Esophagus squamous epithelium (tissue), 5 donors: Measurements from ENCODE around the gene SHISA2. TPM values are rescaled to one million over a fixed set of nuclear protein-coding genes. Genes with fewer than 3 reads are reported as not detected.

Experiments used
- DNase-seq: peaks from one replicate; lab custom pipeline; 2025; lab: John Stamatoyannopoulos, UW
- H3K27ac ChIP-seq, 4 donors: fragments of 200-600 bp; sonication (generic); one replicate each; pipeline ENCODE4 v1.5.1; 2016 to 2019; ENCODE audit warnings: mild to moderate bottlenecking in 1 of 4
- H3K27me3 ChIP-seq, 4 donors: fragments of 200-600 bp; sonication (generic); 1 replicate in 3 of 4; 2 replicates in 1 of 4; pipeline versions ENCODE4 v1.5.1 to v1.6.0; 2017 to 2021; ENCODE audit warnings: antibody characterized with exemption in 1 of 4
- H3K36me3 ChIP-seq, 3 donors: fragments of 200-600 bp; sonication (generic); one replicate each; pipeline ENCODE4 v1.5.1; 2016 to 2019
- H3K4me1 ChIP-seq, 3 donors: fragments of 200-600 bp; sonication (generic); one replicate each; pipeline ENCODE4 v1.5.1; 2017 to 2019
- H3K4me3 ChIP-seq, 4 donors: fragments of 200-600 bp; sonication (generic); 1 replicate in 3 of 4; 2 replicates in 1 of 4; pipeline ENCODE4 v1.5.1; 2016 to 2019; ENCODE audit warnings: mild to moderate bottlenecking in 2 of 4, moderate library complexity in 1 of 4
- H3K9me3 ChIP-seq, 3 donors: fragments of 200-600 bp; sonication (generic); one replicate each; pipeline ENCODE4 v1.5.1; 2016 to 2019
- CTCF ChIP-seq, 6 experiments: fragments of 450-650 bp in 4 of 6; fragments of 200-600 bp in 2 of 6; sonication (generic) in 2 of 6; IDR thresholded peaks; one replicate each; pipeline ENCODE4 v1.5.1; 2016 to 2019; ENCODE audit warnings: antibody characterized with exemption in 6 of 6, mild to moderate bottlenecking in 4 of 6, moderate library complexity in 4 of 6
- POLR2A ChIP-seq, 4 donors: fragments of 450-650 bp; IDR thresholded peaks; one replicate each; pipeline ENCODE4 v1.6.1; 2017; ENCODE audit warnings: antibody characterized with exemption in 4 of 4, mild to moderate bottlenecking in 4 of 4, moderate library complexity in 3 of 4
- WGBS, 2 donors: methylation state at CpG; one replicate each; pipeline ENCODE4 v1.1.5; 2018; 5-methylcytosine and 5-hydroxymethylcytosine counted together
- intact Hi-C: fragments of 100-400 bp; cut with DNase I; formaldehyde crosslinking; loops from one replicate; pipeline ENCODE4 v1.15.0; 2022
- total RNA-seq, 4 donors: library from RNA; depleted of rRNA; stranded (reverse); fragments of >200 nt; gene quantifications; one replicate each; pipeline ENCODE4 v1.1.0, GENCODE V29; 2016
- donor health status: DM: yes; HTN: yes; CAD: no.

Gene SHISA2
- total RNA-seq, 4 donors from 2014 or later: 0.23 to 0.38 TPM; not detected in 2

GRCh38 chr13:26048741-26049140 is 3.1 kb downstream of the SHISA2 start:
- Histone ChIP-seq H3K27ac (no peak overlapping the region), H3K36me3 (no peaks in the 10 kb centered on the region), H3K4me3 (no peak overlapping the region), H3K27me3 (peaks cover 12 to 84% (median 16%) of the 10 kb centered on the region in 4 donors), H3K9me3 (no peaks in the 10 kb centered on the region), H3K4me1 (peaks cover 5 to 34% (median 11%) of the 10 kb centered on the region in 3 donors)
- TF ChIP-seq POLR2A (IDR thresholded peaks at IDR 0.05) (no peak), CTCF (IDR thresholded peaks at IDR 0.05) (no peak)
- DNase-seq: no peak
- WGBS, 2 donors: 48 to 54% methylated on average over 4 of the region's 4 CpGs
- intact Hi-C loops: no loop called here

GRCh38 chr13:26047040-26047439 is 4.8 kb downstream of the SHISA2 start:
- WGBS, 2 donors: 87 to 95% methylated on average over 3 to 4 of the region's 4 CpGs
- DNase-seq: no peak
- intact Hi-C loops: no loop called here
- H3K27me3 ChIP-seq: peaks cover 8 to 67% (median 15%) of the 10 kb centered on the region in 4 donors
- no peaks in the 10 kb centered on the region for H3K36me3 ChIP-seq
- peaks cover 5 to 31% (median 11%) of the 10 kb centered on the region in 3 donors for H3K4me1 ChIP-seq
- no peak for TF ChIP-seq CTCF (IDR thresholded peaks at IDR 0.05)
- TF ChIP-seq POLR2A (IDR thresholded peaks at IDR 0.05): no peak
- H3K4me3 ChIP-seq: no peak overlapping the region
- no peaks in the 10 kb centered on the region for H3K9me3 ChIP-seq
- no peak overlapping the region for H3K27ac ChIP-seq

- H3K27me3 ChIP-seq: peaks cover 8 to 63% (median 15%) of the 10 kb centered on the region in 4 donors
- H3K9me3 ChIP-seq: no peaks in the 10 kb centered on the region
- H3K36me3 ChIP-seq: no peaks in the 10 kb centered on the region
- no peak for DNase-seq
- intact Hi-C loops: no loop called here
- H3K4me3 ChIP-seq: no peak overlapping the region
- peaks cover 5 to 27% (median 8%) of the 10 kb centered on the region in 3 donors for H3K4me1 ChIP-seq
- no peak for TF ChIP-seq CTCF (IDR thresholded peaks at IDR 0.05)
- TF ChIP-seq POLR2A (IDR thresholded peaks at IDR 0.05): no peak
- 77% methylated on average over 6 of the region's 16 CpGs; no CpG with 5 or more reads in 1 of the 2 donors for WGBS, 2 donors
- H3K27ac ChIP-seq: no peak overlapping the region
These were observed 5.2 kb downstream of the SHISA2 start for GRCh38 chr13:26046639-26047038.

- H3K36me3 ChIP-seq: no peaks in the 10 kb centered on the region
- peaks cover under 1 to 48% (median 9%) of the 10 kb centered on the region in 4 donors for H3K27me3 ChIP-seq
- TF ChIP-seq POLR2A (IDR thresholded peaks at IDR 0.05) (no peak), CTCF (IDR thresholded peaks at IDR 0.05) (no peak)
- no peaks in the 10 kb centered on the region for H3K9me3 ChIP-seq
- WGBS, 2 donors: 66 to 69% methylated on average over 2 of the region's 2 CpGs
- no peak overlapping the region for H3K4me3 ChIP-seq
- H3K27ac ChIP-seq: no peak overlapping the region
- peaks cover 0 to 12% (median 0%) of the 10 kb centered on the region in 3 donors for H3K4me1 ChIP-seq
- DNase-seq: no peak
- intact Hi-C loops: no loop called here
These were observed 6.7 kb downstream of the SHISA2 start for GRCh38 chr13:26045142-26045541.

GRCh38 chr13:26042785-26043184 is 9.0 kb downstream of the SHISA2 start:
- no peaks in the 10 kb centered on the region for H3K9me3 ChIP-seq
- H3K27ac ChIP-seq: no peak overlapping the region
- no peak overlapping the region for H3K4me3 ChIP-seq
- peaks cover 0 to 24% (median 0%) of the 10 kb centered on the region in 4 donors for H3K27me3 ChIP-seq
- no peaks in the 10 kb centered on the region for H3K36me3 ChIP-seq
- 67 to 80% methylated on average over 1 of the region's 1 CpG for whole genome bisulfite sequencing, 2 donors
- TF ChIP-seq CTCF (IDR thresholded peaks at IDR 0.05) (no peak), POLR2A (IDR thresholded peaks at IDR 0.05) (no peak)
- no peaks in the 10 kb centered on the region for H3K4me1 ChIP-seq
- intact Hi-C loops: no loop called here
- no peak for DNase-seq
